GM23248 (cell line): Measurements from ENCODE around the gene FNDC3B.

Experiments
- EZH2 ChIP-seq: fragments of 200-600 bp; sonication (generic); IDR thresholded peaks from 2 replicates; pipeline ENCODE4 v1.6.1; 2018; ENCODE audit warnings: antibody characterized with exemption, mild to moderate bottlenecking; ENCODE audit not compliant: insufficient read depth, poor library complexity, severe bottlenecking
- EZH2phosphoT487 ChIP-seq: fragments of 200-600 bp; sonication (generic); IDR thresholded peaks from 2 replicates; pipeline ENCODE4 v1.6.1; 2018; ENCODE audit warnings: antibody characterized with exemption, moderate library complexity, mild to moderate bottlenecking, low read depth; ENCODE audit not compliant: insufficient read depth

DNA sequence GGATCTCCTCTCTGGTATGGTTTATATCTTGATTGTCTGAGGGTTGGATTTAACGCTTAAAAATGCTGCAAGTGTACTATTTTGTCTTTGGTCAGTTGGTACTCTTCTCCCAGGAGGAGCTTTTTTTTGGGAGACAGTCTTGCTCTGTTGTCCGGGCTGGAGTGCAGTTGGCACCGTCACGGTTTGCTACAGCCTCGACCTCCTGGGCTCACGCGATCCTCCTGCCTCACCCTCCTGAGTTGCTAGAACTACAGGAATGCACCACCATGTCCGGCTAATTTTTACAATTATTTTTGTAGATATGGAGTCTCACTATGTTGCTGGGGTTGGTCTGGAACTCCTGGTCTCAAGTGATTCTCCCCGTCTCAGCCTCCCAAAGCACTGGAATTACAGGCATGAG lies 89.5 kb downstream of the FNDC3B start:
- TF ChIP-seq EZH2: no peak
- TF ChIP-seq EZH2phosphoT487: no peak
